IMR-90 (cell line): ENCODE data around the gene AGMO.

Source experiments
- CEBPB ChIP-seq: IDR thresholded peaks from 2 replicates; pipeline ENCODE4 v1.6.1; 2012; ENCODE audit warnings: low read depth, low read length, improper control_type of control experiment
- CHD1 ChIP-seq: IDR thresholded peaks from 2 replicates; pipeline ENCODE4 v1.6.1; 2012; ENCODE audit warnings: low read depth, low read length, improper control_type of control experiment
- MAFK ChIP-seq: IDR thresholded peaks from 2 replicates; pipeline ENCODE4 v1.6.1; 2012; ENCODE audit warnings: low read depth, low read length, improper control_type of control experiment
- POLR2A ChIP-seq: IDR thresholded peaks from 2 replicates; pipeline ENCODE4 v1.6.1; 2012; ENCODE audit warnings: mild to moderate bottlenecking, low read depth, low read length
- RFX5 ChIP-seq: IDR thresholded peaks from 2 replicates; pipeline ENCODE4 v1.8.0; 2012; ENCODE audit warnings: low read depth, mild to moderate bottlenecking, low read length, moderate library complexity
- SMC3 ChIP-seq: fragments of 150-350 bp; IDR thresholded peaks from 2 replicates; pipeline ENCODE4 v1.6.1; 2016; ENCODE audit warnings: low read depth, mild to moderate bottlenecking, antibody characterized with exemption, low read length, moderate library complexity
- TF ChIP-seq, protein P1 (sequence below): fragments of 150-350 bp; IDR thresholded peaks from 2 replicates; pipeline ENCODE4 v1.6.1; 2017; ENCODE audit warnings: mild to moderate bottlenecking, antibody characterized with exemption, low read length, low read depth
- TF ChIP-seq, protein P2 (sequence below): conservative IDR thresholded peaks from 2 replicates; pipeline ENCODE4 v1.5.1; 2012; ENCODE audit warnings: mild to moderate bottlenecking, low read depth, low read length, improper control_type of control experiment

DNA sequence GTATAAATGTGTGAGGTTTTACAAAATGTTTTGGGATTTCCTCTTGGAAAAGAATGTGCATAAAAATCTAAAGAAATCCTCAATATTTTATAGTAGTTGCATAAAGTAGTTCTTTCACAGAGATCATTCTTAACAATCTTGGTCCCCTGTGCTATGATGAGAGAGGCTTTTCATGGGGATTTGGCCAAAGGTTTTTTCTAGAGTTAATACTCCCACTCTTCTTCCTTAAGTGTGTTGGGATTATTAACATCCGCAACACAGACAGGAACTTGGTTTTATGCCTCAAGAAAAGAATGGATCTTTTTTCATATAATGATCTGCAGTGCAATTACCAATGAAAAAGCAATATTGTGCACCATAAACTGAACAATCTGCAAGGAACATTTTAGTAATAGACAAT is 71.5 kb downstream of the AGMO start:
- TF ChIP-seq MAFK, result no peak
- no peak for TF ChIP-seq CHD1
- TF ChIP-seq, protein P1, sequence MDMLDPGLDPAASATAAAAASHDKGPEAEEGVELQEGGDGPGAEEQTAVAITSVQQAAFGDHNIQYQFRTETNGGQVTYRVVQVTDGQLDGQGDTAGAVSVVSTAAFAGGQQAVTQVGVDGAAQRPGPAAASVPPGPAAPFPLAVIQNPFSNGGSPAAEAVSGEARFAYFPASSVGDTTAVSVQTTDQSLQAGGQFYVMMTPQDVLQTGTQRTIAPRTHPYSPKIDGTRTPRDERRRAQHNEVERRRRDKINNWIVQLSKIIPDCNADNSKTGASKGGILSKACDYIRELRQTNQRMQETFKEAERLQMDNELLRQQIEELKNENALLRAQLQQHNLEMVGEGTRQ, result no peak
- no peak for TF ChIP-seq POLR2A
- TF ChIP-seq, protein P2, sequence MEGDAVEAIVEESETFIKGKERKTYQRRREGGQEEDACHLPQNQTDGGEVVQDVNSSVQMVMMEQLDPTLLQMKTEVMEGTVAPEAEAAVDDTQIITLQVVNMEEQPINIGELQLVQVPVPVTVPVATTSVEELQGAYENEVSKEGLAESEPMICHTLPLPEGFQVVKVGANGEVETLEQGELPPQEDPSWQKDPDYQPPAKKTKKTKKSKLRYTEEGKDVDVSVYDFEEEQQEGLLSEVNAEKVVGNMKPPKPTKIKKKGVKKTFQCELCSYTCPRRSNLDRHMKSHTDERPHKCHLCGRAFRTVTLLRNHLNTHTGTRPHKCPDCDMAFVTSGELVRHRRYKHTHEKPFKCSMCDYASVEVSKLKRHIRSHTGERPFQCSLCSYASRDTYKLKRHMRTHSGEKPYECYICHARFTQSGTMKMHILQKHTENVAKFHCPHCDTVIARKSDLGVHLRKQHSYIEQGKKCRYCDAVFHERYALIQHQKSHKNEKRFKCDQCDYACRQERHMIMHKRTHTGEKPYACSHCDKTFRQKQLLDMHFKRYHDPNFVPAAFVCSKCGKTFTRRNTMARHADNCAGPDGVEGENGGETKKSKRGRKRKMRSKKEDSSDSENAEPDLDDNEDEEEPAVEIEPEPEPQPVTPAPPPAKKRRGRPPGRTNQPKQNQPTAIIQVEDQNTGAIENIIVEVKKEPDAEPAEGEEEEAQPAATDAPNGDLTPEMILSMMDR, result no peak
- no peak for TF ChIP-seq CEBPB
- TF ChIP-seq SMC3, result no peak
- no peak for TF ChIP-seq RFX5
